ENCODE data around the gene SCUBE1.

SCUBE1 gene

GRCh38 chr22:43344520-43344787 is 1.3 kb upstream of the SCUBE1 start:
- ATAC-seq: no peak
- TF ChIP-seq SNAI2 (CRISPR knock-in tag; IDR thresholded peaks at IDR 0.05) (no peak), RARB (CRISPR knock-in tag; IDR thresholded peaks at IDR 0.05) (no peak)

GRCh38 chr22:43343670-43344519 is 723 bp upstream of the SCUBE1 start:
- no peak for ATAC-seq

DNA sequence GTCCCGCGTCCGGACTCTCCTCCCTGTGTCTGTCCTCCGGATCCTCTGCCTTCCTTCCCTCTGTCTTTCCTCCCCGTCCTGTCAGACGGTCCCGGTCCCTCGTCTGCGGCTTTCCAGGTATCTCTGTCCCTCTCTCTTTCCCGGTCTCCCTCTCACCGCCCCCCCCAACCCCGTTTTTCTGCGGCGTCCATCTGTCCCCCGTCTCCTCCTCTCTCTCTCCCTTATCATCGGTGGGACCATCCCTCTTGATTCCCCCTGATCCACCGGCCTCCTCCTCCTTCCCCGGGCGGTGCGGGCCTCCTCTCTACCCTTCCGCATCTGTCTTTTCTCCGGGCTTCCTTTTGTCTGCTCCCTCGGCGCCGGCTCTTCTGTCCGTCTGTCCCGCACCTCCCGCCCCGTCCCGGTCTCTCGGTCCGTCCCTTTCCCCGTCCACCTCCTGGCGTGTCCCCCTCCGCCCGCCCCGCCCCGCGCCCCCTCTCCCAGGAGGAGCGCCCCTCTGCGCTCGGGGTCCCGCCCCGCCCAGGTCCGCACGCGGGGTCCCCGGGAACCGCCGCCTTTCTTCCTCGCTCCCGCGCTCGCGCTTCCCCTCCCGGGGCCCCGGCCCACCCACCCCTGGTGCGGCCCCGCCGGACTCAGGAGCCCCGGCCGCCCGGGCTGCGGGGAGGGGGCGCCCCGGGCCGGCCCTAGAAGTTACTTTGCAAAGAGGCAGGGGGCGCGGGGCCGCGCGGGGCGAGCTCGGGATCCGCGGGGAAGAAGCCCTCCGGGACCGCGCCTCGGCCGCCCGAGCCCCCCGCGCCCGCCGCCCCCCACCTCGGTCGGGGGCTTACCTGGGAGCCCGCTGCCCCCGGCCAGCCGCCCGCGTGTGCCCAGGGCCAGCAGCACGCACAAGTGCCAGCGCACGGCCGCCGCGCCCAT is 568 bp downstream of the SCUBE1 start:
- no peak for ATAC-seq

More at GRCh38 chr22:43343670-43344519, 723 bp upstream of the SCUBE1 start:
- TF ChIP-seq CSRNP3 (CRISPR knock-in tag; IDR thresholded peaks at IDR 0.05): no peak
- no peak for TF ChIP-seq TCF4 (CRISPR knock-in tag; IDR thresholded peaks at IDR 0.05; ENCODE audit: borderline replicate concordance)
- TF ChIP-seq ARNTL (CRISPR knock-in tag; IDR thresholded peaks at IDR 0.05; ENCODE audit: borderline replicate concordance, low read depth): no peak
- TF ChIP-seq ESRRG (CRISPR knock-in tag; IDR thresholded peaks at IDR 0.05): no peak
- no peak for TF ChIP-seq ZFP3 (CRISPR knock-in tag; IDR thresholded peaks at IDR 0.05)
- no peak for TF ChIP-seq GLIS3 (CRISPR knock-in tag; IDR thresholded peaks at IDR 0.05)
- TF ChIP-seq BACH2 (CRISPR knock-in tag; IDR thresholded peaks at IDR 0.05; ENCODE audit: borderline replicate concordance): no peak
- TF ChIP-seq SNAI2 (CRISPR knock-in tag; IDR thresholded peaks at IDR 0.05): no peak
- TF ChIP-seq, protein P1, sequence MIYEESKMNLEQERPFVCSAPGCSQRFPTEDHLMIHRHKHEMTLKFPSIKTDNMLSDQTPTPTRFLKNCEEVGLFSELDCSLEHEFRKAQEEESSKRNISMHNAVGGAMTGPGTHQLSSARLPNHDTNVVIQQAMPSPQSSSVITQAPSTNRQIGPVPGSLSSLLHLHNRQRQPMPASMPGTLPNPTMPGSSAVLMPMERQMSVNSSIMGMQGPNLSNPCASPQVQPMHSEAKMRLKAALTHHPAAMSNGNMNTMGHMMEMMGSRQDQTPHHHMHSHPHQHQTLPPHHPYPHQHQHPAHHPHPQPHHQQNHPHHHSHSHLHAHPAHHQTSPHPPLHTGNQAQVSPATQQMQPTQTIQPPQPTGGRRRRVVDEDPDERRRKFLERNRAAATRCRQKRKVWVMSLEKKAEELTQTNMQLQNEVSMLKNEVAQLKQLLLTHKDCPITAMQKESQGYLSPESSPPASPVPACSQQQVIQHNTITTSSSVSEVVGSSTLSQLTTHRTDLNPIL (CRISPR knock-in tag; IDR thresholded peaks at IDR 0.05; ENCODE audit: low read depth): no peak
- TF ChIP-seq ZNF565 (CRISPR knock-in tag; conservative IDR thresholded peaks at IDR 0.05; ENCODE audit: low read depth): no peak
- TF ChIP-seq TOX (CRISPR knock-in tag; IDR thresholded peaks at IDR 0.05; ENCODE audit: borderline replicate concordance): no peak
- TF ChIP-seq ZFP30 (CRISPR knock-in tag; IDR thresholded peaks at IDR 0.05): no peak
- no peak for TF ChIP-seq TSHZ2 (CRISPR knock-in tag; IDR thresholded peaks at IDR 0.05)
- no peak for TF ChIP-seq ZNF8 (CRISPR knock-in tag; IDR thresholded peaks at IDR 0.05)
- no peak for TF ChIP-seq RARB (CRISPR knock-in tag; IDR thresholded peaks at IDR 0.05)
- TF ChIP-seq PPARA (CRISPR knock-in tag; IDR thresholded peaks at IDR 0.05; ENCODE audit: borderline replicate concordance): no peak

More for the DNA sequence above, 568 bp downstream of the SCUBE1 start:
- TF ChIP-seq GLIS3 (CRISPR knock-in tag; IDR thresholded peaks at IDR 0.05) (no peak), TOX (CRISPR knock-in tag; IDR thresholded peaks at IDR 0.05; ENCODE audit: borderline replicate concordance) (no peak), SNAI2 (CRISPR knock-in tag; IDR thresholded peaks at IDR 0.05) (no peak), TCF4 (CRISPR knock-in tag; IDR thresholded peaks at IDR 0.05; ENCODE audit: borderline replicate concordance) (no peak), ZFP30 (CRISPR knock-in tag; IDR thresholded peaks at IDR 0.05) (no peak), TSHZ2 (CRISPR knock-in tag; IDR thresholded peaks at IDR 0.05) (no peak), BACH2 (CRISPR knock-in tag; IDR thresholded peaks at IDR 0.05; ENCODE audit: borderline replicate concordance) (no peak)

All from SK-N-SH treated with all-trans-retinoic acid at 6 μM for 48 hours (cell line).